A204.1 (cell line): ENCODE measurements around the gene HNMT.
"Not testable (repeated sequence)": the region's sequence is repeated elsewhere in the genome, so short reads cannot be mapped to it uniquely, and the experiment has no call there.

ENCODE experiments used
- FAIRE-seq: peaks from 2 replicates; lab custom pipeline; 2012; peaks lifted over from hg19 to GRCh38; lab: Jason Lieb, UNC

The HNMT gene

DNA sequence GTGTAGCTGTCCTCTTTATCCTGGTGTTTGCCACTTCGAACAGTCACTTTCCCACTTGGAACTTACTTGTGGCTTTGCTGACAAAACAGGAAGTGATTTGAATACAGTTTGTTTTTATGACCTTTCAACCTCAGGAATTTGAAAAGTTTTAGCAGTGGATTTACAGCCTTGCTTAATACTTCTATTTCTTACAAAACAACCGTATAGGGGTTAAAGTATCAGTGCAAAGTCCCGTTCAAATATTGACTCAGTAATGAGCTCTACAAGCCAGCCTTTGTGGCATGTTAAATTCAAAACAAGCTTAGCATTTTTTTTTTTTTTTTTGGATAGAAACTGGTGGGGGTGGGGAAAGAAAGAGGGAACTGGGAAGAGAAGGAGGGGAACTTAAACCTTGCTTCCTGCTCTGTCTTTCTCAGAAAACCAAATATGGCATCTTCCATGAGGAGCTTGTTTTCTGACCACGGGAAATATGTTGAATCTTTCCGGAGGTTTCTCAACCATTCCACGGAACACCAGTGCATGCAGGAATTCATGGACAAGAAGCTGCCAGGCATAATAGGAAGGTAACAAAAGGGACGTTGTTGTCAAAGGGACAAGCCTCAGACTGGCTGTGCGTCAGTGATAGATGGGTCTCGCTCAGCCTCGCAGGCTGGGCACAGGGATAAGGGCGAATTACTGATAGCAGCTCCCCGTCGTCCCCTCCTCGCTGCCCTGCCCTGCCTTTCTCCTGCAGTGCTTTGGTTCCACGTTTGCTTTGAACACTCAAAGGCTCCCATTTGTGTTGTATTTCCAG, at the start of gene HNMT:
Gene HNMT (plus strand): TSS at position 408 of the 793 bp plus-strand sequence. CDS start 19 bp downstream, at position 427.
- no peak for FAIRE-seq

DNA sequence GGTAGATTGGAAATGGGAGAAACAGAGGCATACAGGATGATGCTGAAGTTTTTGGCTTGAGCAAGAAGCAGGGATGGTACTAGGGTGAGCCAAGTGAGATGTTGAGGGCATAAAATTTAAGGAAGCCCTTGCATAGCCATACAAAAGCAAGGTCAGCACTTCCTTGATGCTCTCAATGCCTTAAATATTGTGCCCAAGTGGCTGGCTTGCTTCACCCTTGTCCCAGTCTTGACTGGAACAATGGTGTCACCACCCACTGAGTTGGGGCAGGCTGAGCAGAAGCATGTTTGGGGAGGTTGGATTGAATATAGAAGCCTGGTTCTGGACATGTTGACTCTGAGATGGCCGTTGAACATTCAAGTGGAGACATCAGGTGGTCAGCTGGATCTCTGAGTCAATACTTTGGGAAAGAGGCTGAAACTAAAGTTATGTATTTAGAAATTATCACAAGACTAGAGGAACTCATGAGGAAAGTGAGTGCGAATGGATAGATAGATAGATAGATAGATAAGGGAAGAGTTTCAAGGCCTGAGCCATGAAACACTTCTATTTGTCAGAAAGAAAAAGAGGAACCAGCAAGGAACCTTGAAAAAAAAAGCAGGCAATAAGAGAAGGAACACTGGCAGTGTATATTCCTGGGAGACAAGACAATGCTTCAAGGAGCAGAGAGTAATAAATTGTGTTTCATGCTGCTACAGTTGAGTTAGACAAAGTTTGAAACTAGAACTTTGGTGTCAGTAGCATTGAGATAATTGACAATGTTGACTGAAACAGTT, 43.0 kb upstream of the HNMT start:
- no peak for FAIRE-seq

DNA sequence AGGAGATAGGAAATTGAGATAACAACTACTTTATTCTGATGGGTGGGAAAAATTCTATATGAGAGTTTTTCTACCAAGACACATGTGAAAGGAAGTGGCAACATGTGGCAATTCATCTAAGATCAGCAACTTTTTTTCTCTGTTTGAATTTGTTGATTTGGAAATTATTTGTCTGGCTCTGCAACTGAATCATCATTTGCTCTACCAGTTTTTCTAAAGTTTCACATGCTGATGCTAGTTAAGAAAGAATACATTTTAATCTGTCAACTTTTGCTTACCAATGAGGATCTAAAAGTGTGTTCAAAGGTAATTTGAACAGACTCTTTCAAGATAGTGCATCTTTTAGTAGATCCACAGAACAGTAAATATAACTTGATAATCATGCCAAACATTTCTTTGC, 42.1 kb upstream of the HNMT start:
- FAIRE-seq, result not testable (repeated sequence)

DNA sequence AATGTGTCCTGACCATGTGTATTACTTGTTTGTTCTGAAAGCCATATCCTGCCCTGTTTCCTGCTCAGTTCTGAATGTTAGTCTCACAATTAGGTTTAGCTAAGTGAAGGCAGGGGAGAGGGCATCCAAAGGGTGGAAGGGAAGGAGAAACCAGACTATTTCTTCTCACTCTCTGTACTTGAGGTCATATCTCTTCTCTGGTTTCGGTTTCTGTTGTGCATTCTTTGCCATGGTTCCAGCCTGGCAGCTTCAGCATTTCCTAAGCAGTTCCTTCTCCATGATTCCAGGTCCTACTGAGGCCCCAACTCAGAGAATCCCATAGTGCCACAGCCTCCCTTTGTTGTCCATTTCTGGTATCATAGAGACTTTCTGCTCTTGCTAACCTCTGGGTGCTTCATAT, 40.3 kb upstream of the HNMT start:
- no peak for FAIRE-seq

DNA sequence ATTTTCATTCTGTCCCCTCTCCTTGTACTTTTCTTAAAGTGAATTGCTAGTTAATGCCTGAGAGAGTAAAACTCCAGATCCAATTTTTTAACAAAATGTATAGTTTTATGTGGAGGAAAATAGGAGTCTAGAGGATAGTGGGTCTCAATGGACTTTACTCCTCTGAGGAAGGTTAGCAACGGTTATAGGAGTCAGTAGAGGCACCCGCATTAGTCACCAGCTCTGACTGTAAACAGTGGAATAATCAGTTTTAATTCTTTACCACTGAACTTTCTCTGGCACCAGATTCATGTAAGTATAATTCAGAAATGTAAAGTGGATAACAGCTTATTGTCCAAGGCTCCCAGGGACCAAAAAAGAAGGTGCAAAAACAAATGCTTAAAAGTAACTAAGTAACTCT, 38.7 kb upstream of the HNMT start:
- no peak for FAIRE-seq

DNA sequence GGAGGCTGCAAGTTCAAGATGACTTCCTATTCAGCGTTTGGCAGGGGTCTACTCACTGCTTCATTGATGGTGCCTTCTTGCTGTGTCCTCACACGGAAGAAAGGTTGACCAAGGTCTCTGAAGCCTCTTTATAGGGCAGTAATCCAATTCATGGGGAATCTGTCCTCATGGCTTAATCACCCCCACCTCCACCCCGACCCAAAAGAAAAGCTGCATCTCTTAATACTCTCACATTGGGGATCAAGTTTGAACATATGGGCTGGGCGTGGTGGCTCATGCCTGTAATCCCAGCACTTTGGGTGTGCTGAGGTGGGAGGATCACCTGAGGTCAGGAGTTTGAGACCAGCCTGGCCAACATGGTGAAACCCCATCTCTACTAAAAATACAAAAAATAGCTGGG, 36.4 kb upstream of the HNMT start:
- FAIRE-seq, result no peak

DNA sequence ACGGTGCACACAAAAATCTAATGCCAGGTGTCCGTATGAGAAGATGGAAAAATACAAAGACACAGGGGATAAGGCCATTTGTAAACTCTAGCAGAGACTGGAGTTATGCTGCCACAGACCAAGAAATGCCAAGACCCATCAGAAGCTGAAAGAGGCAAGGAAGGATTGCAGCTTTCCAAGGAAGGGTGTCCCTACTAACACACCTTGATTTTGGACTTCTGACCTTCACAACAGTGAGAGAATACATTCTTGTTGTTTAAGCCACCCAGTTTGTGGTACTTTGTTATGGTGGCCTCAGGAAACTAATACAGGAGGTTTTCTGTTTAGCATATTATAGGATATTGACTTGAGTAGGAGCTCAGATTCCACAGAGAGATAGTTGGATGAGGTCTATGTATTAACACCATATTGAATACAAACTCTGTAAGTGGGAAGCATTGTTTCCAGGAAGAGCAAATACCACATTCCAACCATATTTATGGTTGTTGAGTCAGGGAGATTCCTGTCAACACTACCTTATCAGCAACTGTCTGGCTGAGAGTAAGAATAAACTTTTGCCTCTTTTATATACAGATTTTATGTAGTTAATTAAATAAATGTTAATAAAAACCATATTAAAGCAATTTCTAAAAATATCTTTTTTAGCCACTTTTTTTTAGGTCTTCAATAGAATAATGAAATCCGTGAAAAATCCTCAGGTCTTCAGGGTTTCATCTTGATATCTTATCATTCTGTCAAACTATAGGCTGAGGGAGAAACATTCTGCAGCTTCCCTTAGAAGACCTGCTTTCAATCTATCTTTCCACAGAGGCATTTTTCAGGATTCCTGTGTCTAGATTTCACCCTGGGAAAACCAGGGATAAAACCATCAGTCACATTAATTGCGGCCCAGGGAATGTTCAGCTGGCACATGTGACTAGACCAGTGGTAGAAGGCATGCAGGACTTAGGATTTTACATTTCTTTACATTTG, 35.4 kb upstream of the HNMT start:
- no peak for FAIRE-seq

DNA sequence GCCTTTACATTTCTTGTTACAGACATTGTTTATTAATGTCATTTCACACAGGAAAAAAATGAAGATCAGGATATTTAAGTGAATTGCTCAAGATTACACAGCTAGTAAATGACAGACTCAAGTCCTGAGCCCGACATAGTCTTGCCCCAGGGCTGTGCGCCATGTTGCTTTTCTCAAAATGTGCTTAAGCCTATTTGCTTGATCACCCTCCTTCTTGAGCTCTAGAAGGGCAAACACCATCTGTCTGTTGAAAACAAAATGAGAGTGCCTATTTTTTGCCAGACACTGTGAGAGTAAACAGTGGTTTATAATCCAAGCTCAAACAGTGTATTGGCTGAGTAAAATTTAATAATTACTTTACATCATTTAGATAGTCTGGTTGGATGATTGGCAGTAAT, 34.8 kb upstream of the HNMT start:
- no peak for FAIRE-seq

DNA sequence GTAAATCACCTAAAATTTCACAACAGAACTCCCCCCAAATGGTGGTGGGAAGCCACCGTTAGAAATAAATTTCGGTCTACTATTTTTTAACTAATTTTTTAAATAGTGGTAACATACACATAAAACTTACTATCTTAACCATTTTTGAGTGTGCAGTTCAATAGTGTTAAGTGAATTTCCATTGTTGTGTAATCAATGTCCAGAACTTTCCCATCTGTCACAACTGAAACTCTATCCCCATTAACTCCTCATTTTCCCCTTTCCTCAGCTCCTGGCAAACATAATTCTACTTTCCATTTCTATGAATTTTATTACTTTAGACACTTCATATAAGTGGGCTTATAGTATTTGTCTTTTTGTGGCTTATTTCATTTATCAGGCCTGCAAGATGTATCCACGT, 34.1 kb upstream of the HNMT start:
- no peak for FAIRE-seq

DNA sequence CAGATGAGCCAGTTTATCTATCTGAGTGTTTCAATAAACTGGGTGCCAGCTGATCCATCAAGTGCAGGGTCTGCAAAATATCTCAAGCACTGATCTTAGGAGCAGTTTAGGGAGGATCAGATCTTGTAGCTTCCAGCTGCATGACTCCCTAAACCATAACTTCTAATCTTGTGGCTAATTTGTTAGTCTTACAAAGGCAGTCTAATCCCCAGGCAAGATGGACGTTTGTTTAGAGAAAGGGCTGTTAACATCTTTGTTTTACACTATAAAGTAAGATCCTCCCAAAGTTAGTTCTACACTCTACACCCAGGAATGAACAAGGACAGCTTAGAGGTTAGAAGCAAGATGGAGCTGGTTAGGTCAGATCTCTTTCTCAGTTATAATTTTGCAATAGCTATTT, 28.7 kb upstream of the HNMT start:
- no peak for FAIRE-seq

DNA sequence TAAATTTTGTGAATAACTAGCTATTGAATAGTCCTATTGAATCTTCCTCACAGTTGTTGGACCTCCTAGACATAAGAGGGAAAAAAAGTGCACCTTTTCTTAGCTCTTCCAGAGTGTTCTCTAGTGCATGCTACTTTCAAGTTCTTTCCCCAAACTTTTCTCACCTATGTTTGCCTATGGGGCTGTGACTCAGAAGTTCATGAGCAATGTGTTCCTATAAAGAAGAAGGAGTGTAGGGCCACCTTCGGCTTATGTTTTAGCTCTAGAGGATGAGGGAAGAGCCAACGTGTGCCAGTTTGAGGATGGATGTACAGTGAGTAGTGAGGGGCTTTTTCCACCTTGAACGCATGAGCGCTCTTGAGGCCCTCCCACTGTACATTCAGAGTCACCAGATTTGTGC, 27.0 kb upstream of the HNMT start:
- FAIRE-seq, result no peak

DNA sequence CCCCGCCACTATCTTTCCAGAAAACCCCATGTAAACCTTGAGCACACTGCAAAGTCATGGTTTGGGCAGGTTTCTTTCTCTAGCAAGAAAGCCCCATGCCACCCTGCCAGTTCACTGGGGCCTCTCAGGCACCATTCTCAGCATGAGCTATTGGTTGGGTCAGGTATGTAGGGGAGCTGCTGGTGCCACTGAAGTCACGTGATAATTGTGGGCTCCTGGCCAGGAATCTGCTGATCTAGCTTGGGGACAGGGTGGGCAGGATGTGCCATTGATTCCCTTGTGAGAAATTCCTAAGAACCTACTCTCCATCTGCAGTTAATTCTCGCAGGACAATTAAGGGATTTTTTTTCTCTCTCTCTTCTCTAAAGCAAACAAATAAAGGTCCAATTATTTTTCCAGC, 26.5 kb upstream of the HNMT start:
- no peak for FAIRE-seq

DNA sequence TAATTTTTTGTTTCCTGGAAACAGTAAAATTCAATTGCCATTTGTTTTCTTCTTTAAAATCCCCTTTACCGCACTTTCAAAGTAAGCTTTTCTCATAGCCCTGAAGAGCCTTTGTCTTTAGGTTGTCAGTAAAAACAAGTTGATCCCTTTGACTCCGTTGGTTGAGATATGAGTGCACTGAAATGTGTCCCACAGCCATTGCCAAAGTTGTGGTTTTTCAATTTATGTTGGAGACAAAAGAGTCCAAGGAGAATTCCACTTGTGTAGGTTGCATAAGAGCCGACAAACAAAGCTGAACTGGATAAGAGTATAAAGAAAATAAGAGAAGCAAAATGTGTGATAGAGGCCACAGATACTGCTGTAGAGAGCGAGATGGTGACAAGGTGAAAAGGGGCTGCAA, 26.1 kb upstream of the HNMT start:
- no peak for FAIRE-seq

DNA sequence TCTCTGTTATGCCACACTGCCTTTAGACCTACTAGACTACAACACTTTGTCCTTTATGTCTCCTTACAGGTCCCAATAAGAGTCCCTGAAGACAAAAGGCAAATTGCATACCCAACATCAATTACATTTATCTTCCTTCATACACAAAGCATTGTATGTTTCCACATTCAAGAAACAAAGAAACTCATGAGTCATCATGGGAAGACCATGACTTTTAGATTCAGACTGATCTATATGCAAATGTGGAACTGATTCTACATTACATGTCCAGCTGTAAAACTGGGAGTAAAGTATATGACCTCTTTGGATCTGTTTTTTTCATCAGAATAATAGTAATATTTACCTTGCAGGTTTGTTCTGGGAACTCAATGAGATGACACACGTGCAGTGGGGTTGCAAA, 25.2 kb upstream of the HNMT start:
- FAIRE-seq, result no peak

DNA sequence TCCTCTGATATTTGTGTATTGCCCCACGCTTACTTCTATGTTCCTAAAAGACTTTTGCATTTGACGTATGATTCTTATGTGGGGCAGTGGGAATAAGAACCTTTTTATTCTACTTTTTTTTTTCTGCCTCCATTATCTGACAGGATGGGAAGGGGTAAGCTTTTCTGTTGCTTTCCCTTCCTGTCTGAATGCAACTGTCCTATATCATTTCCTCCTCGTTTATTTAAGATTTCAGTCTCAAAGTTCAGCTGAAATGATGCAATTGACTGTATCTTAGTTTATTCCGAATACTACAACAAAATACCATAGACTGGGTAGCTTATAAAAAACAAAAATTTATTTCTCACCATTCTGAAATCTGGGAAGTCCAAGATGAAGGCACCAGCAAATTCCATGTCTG, 24.1 kb upstream of the HNMT start:
- no peak for FAIRE-seq

DNA sequence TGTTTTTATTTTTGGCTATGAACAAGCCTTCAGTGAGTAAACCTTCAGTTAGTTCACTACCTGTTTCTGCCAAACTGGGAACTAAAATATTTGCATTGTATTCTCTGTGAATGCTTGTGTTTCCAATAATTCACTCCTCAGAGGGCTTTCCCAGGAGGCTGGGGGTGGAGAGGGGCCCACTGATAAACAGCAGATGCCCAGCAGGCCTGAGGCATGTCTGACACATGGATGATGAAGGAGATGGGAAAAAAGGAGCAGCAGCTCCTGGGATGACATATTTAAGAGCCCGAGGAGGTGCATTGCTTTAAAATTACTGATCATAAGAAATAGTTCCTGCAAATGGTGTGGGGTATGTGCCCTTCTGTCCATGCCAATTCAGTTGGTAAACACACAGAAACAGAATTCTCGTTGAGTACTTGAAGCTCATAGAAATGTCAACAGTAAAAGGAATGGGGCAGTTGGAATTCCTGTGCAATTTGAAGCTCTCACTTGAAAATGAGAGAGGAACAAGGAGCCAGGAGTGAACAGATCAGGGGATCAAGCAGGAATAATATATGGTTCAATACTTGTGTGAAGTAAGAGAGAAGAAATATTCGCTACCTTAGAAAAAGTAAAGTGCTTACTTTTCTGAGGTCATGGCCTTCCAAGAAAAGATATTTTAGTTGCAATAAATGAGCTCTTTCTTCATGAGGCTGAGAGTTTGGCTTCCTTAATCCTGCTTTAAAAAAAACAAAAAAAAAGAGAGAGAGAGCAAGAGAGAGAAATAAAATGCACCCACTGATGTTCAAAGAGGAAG, 22.0 kb upstream of the HNMT start:
- FAIRE-seq, result no peak

DNA sequence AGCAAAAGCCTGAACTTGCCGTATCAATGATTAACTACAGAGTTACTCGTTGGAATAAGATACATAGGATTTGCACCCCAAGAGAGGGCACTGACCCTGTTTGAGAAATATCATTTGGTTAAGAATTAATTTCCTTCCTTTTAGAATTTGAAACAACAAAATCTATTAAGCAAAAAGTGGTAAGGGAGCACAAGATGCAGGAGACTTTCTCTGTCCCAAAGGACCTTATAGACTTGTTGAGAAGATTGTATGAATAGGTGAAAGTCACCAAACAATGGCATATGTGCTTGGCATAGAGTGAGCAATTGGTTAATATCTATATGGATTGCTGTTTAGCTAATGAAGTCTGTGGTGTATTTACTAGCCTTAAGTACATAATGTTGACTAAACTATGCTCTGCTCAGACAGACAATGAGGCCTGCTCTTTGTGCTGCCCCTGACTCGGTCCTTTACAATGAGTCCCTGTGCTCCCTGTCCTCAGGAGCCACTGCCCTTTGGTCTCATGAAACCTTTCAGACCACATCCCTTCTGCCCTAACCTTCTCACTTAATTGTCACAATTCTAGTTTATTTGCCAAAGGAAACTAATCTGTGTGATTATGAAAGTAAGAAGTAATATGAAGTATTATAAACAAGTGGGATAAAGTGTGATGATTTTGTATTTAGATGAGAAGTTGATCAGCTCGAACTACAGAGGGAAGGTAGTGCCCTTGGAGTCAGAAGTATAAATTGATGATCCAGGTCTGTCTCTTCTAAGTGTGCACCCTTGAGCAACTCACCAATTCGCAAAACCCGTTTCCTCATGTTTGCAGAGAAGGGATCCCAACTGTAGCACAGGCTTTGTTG, 21.2 kb upstream of the HNMT start:
- FAIRE-seq, result no peak

DNA sequence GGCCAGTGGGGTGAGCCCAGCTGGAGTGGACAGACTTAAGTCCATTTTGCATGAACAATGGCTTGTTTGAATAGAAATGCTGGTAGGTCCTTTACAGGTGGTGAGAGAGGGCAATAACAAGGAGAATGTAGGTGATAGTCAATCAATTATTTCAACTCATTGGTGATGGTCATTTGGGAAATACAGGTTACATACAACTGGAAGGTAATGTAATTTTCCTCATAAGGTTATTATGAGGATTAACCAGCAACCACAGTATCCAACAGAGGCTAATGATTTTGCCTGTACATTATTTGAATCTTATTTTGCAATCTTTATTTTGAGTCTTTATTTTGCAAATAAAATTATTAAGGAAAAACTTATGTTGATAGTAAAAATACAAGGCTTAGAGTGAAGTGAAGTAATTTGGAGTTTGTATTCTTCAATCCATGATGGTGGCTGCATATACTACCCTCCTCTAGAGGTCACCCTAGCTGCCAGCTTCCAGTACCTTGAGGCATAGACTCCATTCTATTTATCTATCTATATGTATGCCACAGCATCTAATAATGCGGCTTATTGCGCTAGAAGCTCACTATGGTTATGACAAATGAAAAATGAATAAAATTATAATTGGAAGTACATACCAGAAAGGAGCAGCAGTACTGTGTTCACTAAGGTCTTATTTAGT, 20.5 kb upstream of the HNMT start:
- FAIRE-seq, result no peak

DNA sequence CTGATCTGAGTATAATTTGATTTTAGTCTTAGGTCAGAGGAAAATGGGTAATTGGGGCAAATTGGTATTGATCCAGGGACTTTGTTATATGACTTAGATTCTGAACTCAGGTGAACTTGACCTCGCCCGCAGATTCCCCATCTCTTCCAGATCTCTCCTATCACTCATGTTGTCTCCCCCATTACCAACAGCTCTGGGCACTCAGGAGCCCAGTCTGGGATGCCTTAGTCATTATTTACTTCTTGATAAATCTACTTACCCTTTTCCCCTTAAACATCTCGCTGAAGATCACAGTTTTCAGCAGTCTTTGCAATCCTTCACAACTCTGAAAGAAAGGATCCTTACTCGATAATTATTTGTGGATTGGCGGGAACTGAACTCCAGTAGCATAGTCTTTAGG, 19.6 kb upstream of the HNMT start:
- FAIRE-seq, result no peak

DNA sequence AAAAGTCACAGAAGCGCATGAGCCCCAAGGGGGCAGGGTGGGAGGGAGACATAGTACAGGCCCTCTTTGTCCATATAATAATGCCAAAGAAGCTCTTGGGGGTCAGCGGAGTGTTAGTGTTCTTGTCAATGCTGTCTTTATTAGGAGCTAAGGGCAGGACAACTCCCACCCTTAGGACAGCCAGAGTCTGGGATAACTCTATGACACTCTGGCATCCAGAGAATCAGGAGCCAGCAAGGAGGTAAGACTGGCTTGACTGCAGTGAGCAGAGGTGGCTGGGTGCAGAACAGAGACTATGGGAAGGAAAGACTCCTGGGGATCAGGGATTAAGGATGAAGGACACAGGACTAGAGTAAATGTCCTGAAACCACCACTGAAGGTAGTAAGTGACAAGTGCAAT, 19.0 kb upstream of the HNMT start:
- no peak for FAIRE-seq
